DOHH2 (cell line): ENCODE results near the gene TCF12.

Experiments
- H3F3A ChIP-seq: fragments of 200-600 bp; sonication (generic), shearing (Covaris generic); 2 replicates; pipeline ENCODE4 v1.6.0; 2016; ENCODE audit warnings: antibody characterized with exemption, mild to moderate bottlenecking; ENCODE audit not compliant: control insufficient read depth, insufficient read depth
- H3K27ac ChIP-seq: fragments of 200-600 bp; sonication (generic); 2 replicates; pipeline ENCODE4 v1.5.1; 2014; ENCODE audit warnings: low read depth, mild to moderate bottlenecking, low read length, moderate library complexity
- H3K27me3 ChIP-seq: fragments of 200-600 bp; sonication (generic); 2 replicates; pipeline ENCODE4 v1.6.1; 2014; ENCODE audit warnings: mild to moderate bottlenecking, low read length, mixed read lengths; ENCODE audit not compliant: control insufficient read depth
- H3K36me3 ChIP-seq: fragments of 200-600 bp; sonication (generic); 2 replicates; pipeline ENCODE4 v1.6.1; 2014; ENCODE audit warnings: mild to moderate bottlenecking, low read length, moderate library complexity, mixed read lengths; ENCODE audit not compliant: control insufficient read depth
- H3K4me1 ChIP-seq: fragments of 200-600 bp; sonication (generic); 2 replicates; pipeline ENCODE4 v1.6.1; 2014; ENCODE audit warnings: mild to moderate bottlenecking, low read length, mixed read lengths; ENCODE audit not compliant: control insufficient read depth
- H3K4me2 ChIP-seq: fragments of 200-600 bp; sonication (generic); 2 replicates; pipeline ENCODE4 v1.6.0; 2014; ENCODE audit warnings: mild to moderate bottlenecking, low read length, moderate library complexity
- H3K4me3 ChIP-seq: fragments of 200-600 bp; sonication (generic); 2 replicates; pipeline ENCODE4 v1.5.1; 2014; ENCODE audit warnings: mild to moderate bottlenecking, low read length, mixed read lengths
- H3K79me2 ChIP-seq: fragments of 200-600 bp; sonication (generic); 2 replicates; pipeline ENCODE4 v1.6.1; 2014; ENCODE audit warnings: mild to moderate bottlenecking, low read length, mixed read lengths; ENCODE audit not compliant: control insufficient read depth
- H3K9me2 ChIP-seq: fragments of 200-600 bp; sonication (generic); replicated peaks from 2 replicates; pipeline ENCODE4 v1.6.1; 2014; ENCODE audit warnings: mild to moderate bottlenecking, low read length, mixed read lengths; ENCODE audit not compliant: control insufficient read depth
- H3K9me3 ChIP-seq: fragments of 200-600 bp; sonication (generic); 2 replicates; pipeline ENCODE4 v1.6.1; 2014; ENCODE audit warnings: antibody characterized with exemption, low read length, mixed read lengths; ENCODE audit not compliant: control insufficient read depth, insufficient read depth
- H4K20me1 ChIP-seq: fragments of 200-600 bp; sonication (generic); 2 replicates; pipeline ENCODE4 v1.6.0; 2014; ENCODE audit warnings: low read depth, mild to moderate bottlenecking, antibody characterized with exemption, low read length, moderate library complexity; ENCODE audit not compliant: control insufficient read depth, insufficient read depth
- CTCF ChIP-seq: fragments of 200-600 bp; sonication (generic); IDR thresholded peaks from one replicate; pipeline ENCODE4 v1.5.1; 2014; ENCODE audit warnings: antibody characterized with exemption, mild to moderate bottlenecking, low read depth, low read length; ENCODE audit not compliant: poor library complexity, severe bottlenecking
- EZH2phosphoT487 ChIP-seq: fragments of 200-600 bp; sonication (generic); IDR thresholded peaks from 2 replicates; pipeline ENCODE4 v1.6.1; 2017; ENCODE audit warnings: borderline replicate concordance, mild to moderate bottlenecking, antibody characterized with exemption, low read length, moderate library complexity, mixed read lengths

TCF12 gene

GRCh38 chr15:57335719-57336118 is 417.3 kb downstream of the TCF12 start:
- H3K27ac ChIP-seq: no peak overlapping the region
- no peak overlapping the region for H3K4me2 ChIP-seq
- no peaks in the 10 kb centered on the region for H3K79me2 ChIP-seq

GRCh38 chr15:57337868-57338411 is 419.5 kb downstream of the TCF12 start:
- H3K27ac ChIP-seq: no peak overlapping the region
- H3K36me3 ChIP-seq: no peaks in the 10 kb centered on the region
- H3K9me3 ChIP-seq: no peaks in the 10 kb centered on the region
- H3K4me2 ChIP-seq: no peak overlapping the region
- H4K20me1 ChIP-seq: no peaks in the 10 kb centered on the region
- H3K4me3 ChIP-seq: no peak overlapping the region
- no peak for TF ChIP-seq CTCF
- TF ChIP-seq EZH2phosphoT487: no peak
- no peaks in the 10 kb centered on the region for H3F3A ChIP-seq
- H3K4me1 ChIP-seq: no peaks in the 10 kb centered on the region
- H3K9me2 ChIP-seq: no peaks in the 10 kb centered on the region
- H3K27me3 ChIP-seq: 0 out of 2 replicates have a peak, but pooled peaks cover 3% of the 10 kb centered on the region
- no peaks in the 10 kb centered on the region for H3K79me2 ChIP-seq

More at GRCh38 chr15:57335719-57336118, 417.3 kb downstream of the TCF12 start:
- H3K9me2 ChIP-seq: no peaks in the 10 kb centered on the region
- no peaks in the 10 kb centered on the region for H4K20me1 ChIP-seq
- H3K4me1 ChIP-seq: no peaks in the 10 kb centered on the region
- TF ChIP-seq EZH2phosphoT487: no peak
- TF ChIP-seq CTCF: no peak
- no peaks in the 10 kb centered on the region for H3F3A ChIP-seq
- H3K36me3 ChIP-seq: no peaks in the 10 kb centered on the region
- H3K27me3 ChIP-seq: no peaks in the 10 kb centered on the region
- no peaks in the 10 kb centered on the region for H3K9me3 ChIP-seq
- H3K4me3 ChIP-seq: no peak overlapping the region

GRCh38 chr15:57339321-57339720 is 420.9 kb downstream of the TCF12 start:
- no peaks in the 10 kb centered on the region for H3K9me2 ChIP-seq
- H3K4me1 ChIP-seq: no peaks in the 10 kb centered on the region
- peaks cover 3% of the 10 kb centered on the region; the same call in 1 of the 2 replicates for H3K27me3 ChIP-seq
- H3K9me3 ChIP-seq: no peaks in the 10 kb centered on the region
- H3K27ac ChIP-seq: no peak overlapping the region
- TF ChIP-seq CTCF: no peak
- TF ChIP-seq EZH2phosphoT487: no peak
- H3K4me3 ChIP-seq: no peak overlapping the region
- no peaks in the 10 kb centered on the region for H3K36me3 ChIP-seq
- H3K4me2 ChIP-seq: no peak overlapping the region
- no peaks in the 10 kb centered on the region for H4K20me1 ChIP-seq
- no peaks in the 10 kb centered on the region for H3K79me2 ChIP-seq
- H3F3A ChIP-seq: no peaks in the 10 kb centered on the region
